PC-3 (cell line): ENCODE data around the gene KRT86. TPM values are rescaled to one million over a fixed set of nuclear protein-coding genes. Genes with fewer than 3 reads are reported as not detected.

Experiments
- ATAC-seq: fragments of 200-7000 bp; cut with Tn5 transposase; 2 replicates; pipeline ENCODE4 v1.9.1; 2020; ENCODE audit warnings: mild to moderate bottlenecking, moderate library complexity
- BruUV-seq: library from RNA; stranded (reverse); fragments of 400-500 nt; replicated peaks from 2 replicates; lab custom pipeline; 2021; lab: Mats Ljungman, UMichigan
- CTCF ChIA-PET: fragments of 300-600 bp; sonication (Branson Sonifier 250); formaldehyde crosslinking; loops from one replicate; lab custom pipeline; 2022; ENCODE audit warnings: antibody characterized with exemption; lab: Charles Lee
- POLR2A ChIA-PET: fragments of 300-600 bp; sonication (Branson Sonifier 250); formaldehyde crosslinking; loops from one replicate; lab custom pipeline; 2022; ENCODE audit warnings: antibody characterized with exemption; ENCODE audit not compliant: unreplicated experiment; lab: Charles Lee
- DNase-seq: peaks from one replicate; pipeline ENCODE4 v3.0.0-alpha.2; 2015
- H2AFZ ChIP-seq: fragments of 300-600 bp; sonication (generic); 2 replicates; pipeline ENCODE4 v1.6.0; 2016; ENCODE audit warnings: antibody characterized with exemption, low read length
- H3F3A ChIP-seq: fragments of 300-600 bp; sonication (generic); one replicate; pipeline ENCODE4 v1.6.0; 2017; ENCODE audit warnings: antibody characterized with exemption, low read length, control low read depth, mild to moderate bottlenecking; ENCODE audit not compliant: unreplicated experiment
- H3K27ac ChIP-seq: fragments of 300-600 bp; sonication (generic); 2 replicates; pipeline ENCODE4 v1.5.1; 2016; ENCODE audit warnings: mild to moderate bottlenecking, low read length
- H3K27me3 ChIP-seq: fragments of 300-600 bp; sonication (generic); 2 replicates; pipeline ENCODE4 v1.6.1; 2016; ENCODE audit warnings: low read length, mixed read lengths
- H3K36me3 ChIP-seq: fragments of 300-600 bp; sonication (generic); 2 replicates; pipeline ENCODE4 v1.6.1; 2016; ENCODE audit warnings: low read depth, mixed run types, low read length, mixed read lengths
- H3K4me1 ChIP-seq: fragments of 300-600 bp; sonication (generic); 2 replicates; pipeline ENCODE4 v1.5.1; 2016; ENCODE audit warnings: low read length; ENCODE audit not compliant: insufficient read depth
- H3K4me2 ChIP-seq: fragments of 300-600 bp; sonication (generic); 2 replicates; pipeline ENCODE4 v1.6.0; 2016; ENCODE audit warnings: low read length
- H3K4me3 ChIP-seq: fragments of 300-600 bp; sonication (generic); 2 replicates; pipeline ENCODE4 v1.5.1; 2016; ENCODE audit warnings: mild to moderate bottlenecking, low read length, mixed read lengths
- H3K79me2 ChIP-seq: fragments of 300-600 bp; sonication (generic); 2 replicates; pipeline ENCODE4 v1.6.1; 2017; ENCODE audit warnings: low read length, mixed read lengths
- H3K9ac ChIP-seq: fragments of 300-600 bp; sonication (generic); 2 replicates; pipeline ENCODE4 v1.6.0; 2016; ENCODE audit warnings: mild to moderate bottlenecking, low read length
- H3K9me2 ChIP-seq: fragments of 300-600 bp; sonication (generic); replicated peaks from 2 replicates; pipeline ENCODE4 v1.6.1; 2016; ENCODE audit warnings: mixed run types, low read length, mixed read lengths
- H3K9me3 ChIP-seq: fragments of 300-600 bp; sonication (generic); 2 replicates; pipeline ENCODE4 v1.6.1; 2016; ENCODE audit warnings: low read length, mixed read lengths
- H4K20me1 ChIP-seq: fragments of 300-600 bp; sonication (generic); 2 replicates; pipeline ENCODE4 v1.6.1; 2016; ENCODE audit warnings: low read length, mixed read lengths
- CTCF ChIP-seq: fragments of 300-600 bp; sonication (generic); conservative IDR thresholded peaks from 2 replicates; pipeline ENCODE4 v1.5.1; 2017; ENCODE audit warnings: antibody characterized with exemption, low read depth, mild to moderate bottlenecking, low read length
- EZH2 ChIP-seq: fragments of 300-600 bp; sonication (generic); IDR thresholded peaks from one replicate; pipeline ENCODE4 v1.6.1; 2017; ENCODE audit warnings: antibody characterized with exemption, mild to moderate bottlenecking, low read length; ENCODE audit not compliant: unreplicated experiment
- EZH2phosphoT487 ChIP-seq: fragments of 300-600 bp; sonication (generic); IDR thresholded peaks from 2 replicates; pipeline ENCODE4 v1.6.1; 2018; ENCODE audit warnings: mild to moderate bottlenecking, antibody characterized with exemption, low read length, borderline replicate concordance
- intact Hi-C: fragments of 100-400 bp; cut with micrococcal nuclease; formaldehyde crosslinking; loops from 2 replicates; pipeline ENCODE4 v1.9.0; 2023
- total RNA-seq: library from RNA; depleted of rRNA; stranded (reverse); fragments of >200 nt; gene quantifications from 2 replicates; pipeline ENCODE4 v1.2.3, GENCODE V29; 2014

KRT86 gene
- total RNA-seq, 1 experiment from 2014 or later: 1.2 TPM

GRCh38 chr12:52271158-52271557 is 3.3 kb upstream of the KRT86 start:
- CTCF ChIA-PET: no interaction called here
- Histone ChIP-seq H3K9ac (no peak overlapping the region), H3K9me3 (no peaks in the 10 kb centered on the region), H2AFZ (no peak overlapping the region), H4K20me1 (no peaks in the 10 kb centered on the region), H3K4me1 (no peaks in the 10 kb centered on the region), H3K9me2 (no peaks in the 10 kb centered on the region), H3K27me3 (no peaks in the 10 kb centered on the region), H3F3A (no peaks in the 10 kb centered on the region), H3K27ac (no peak overlapping the region), H3K4me2 (no peak overlapping the region), H3K36me3 (no peaks in the 10 kb centered on the region), H3K79me2 (no peaks in the 10 kb centered on the region), H3K4me3 (no peak overlapping the region)
- no peak for TF ChIP-seq EZH2phosphoT487
- TF ChIP-seq CTCF: no peak
- no peak for TF ChIP-seq EZH2
- no peak for ATAC-seq
- DNase-seq: no peak
- BruUV-seq: no TSS peak
- POLR2A ChIA-PET: no interaction called here
- intact Hi-C loops: no loop called here

GRCh38 chr12:52275686-52276085 is 1.2 kb downstream of the KRT86 start:
- Histone ChIP-seq H4K20me1 (no peaks in the 10 kb centered on the region), H3K9ac (no peak overlapping the region), H3K27me3 (no peaks in the 10 kb centered on the region), H3K9me2 (no peaks in the 10 kb centered on the region), H2AFZ (no peak overlapping the region), H3K36me3 (no peaks in the 10 kb centered on the region), H3K4me3 (no peak overlapping the region), H3K27ac (no peak overlapping the region), H3K9me3 (no peaks in the 10 kb centered on the region), H3K4me2 (no peak overlapping the region), H3K4me1 (peaks cover 34% of the 10 kb centered on the region), H3K79me2 (peaks cover 3% of the 10 kb centered on the region; the same call in 1 of the 2 replicates), H3F3A (peaks cover 9% of the 10 kb centered on the region)
- POLR2A ChIA-PET: no interaction called here
- CTCF ChIA-PET: no interaction called here
- ATAC-seq: no peak
- intact Hi-C loops: no loop called here
- no peak for DNase-seq
- BruUV-seq: no TSS peak
- no peak for TF ChIP-seq CTCF
- no peak for TF ChIP-seq EZH2phosphoT487
- TF ChIP-seq EZH2: no peak

GRCh38 chr12:52277486-52278245 is 3.2 kb downstream of the KRT86 start:
- Histone ChIP-seq H3K36me3 (no peaks in the 10 kb centered on the region), H3K9me3 (no peaks in the 10 kb centered on the region), H3K79me2 (peaks cover 3% of the 10 kb centered on the region; the same call in 1 of the 2 replicates), H3K9me2 (no peaks in the 10 kb centered on the region), H3K4me2 (peak overlapping the region; percentile 93; the same call in 1 of the 2 replicates), H3K4me1 (peaks cover 52% of the 10 kb centered on the region), H3K4me3 (0 out of 2 replicates have a peak overlapping the region, but pooled peaks have one; percentile 64), H3K9ac (peak overlapping the region; percentile 89), H4K20me1 (no peaks in the 10 kb centered on the region), H3F3A (peaks cover 16% of the 10 kb centered on the region), H2AFZ (no peak overlapping the region), H3K27ac (peak overlapping the region; percentile 99), H3K27me3 (no peaks in the 10 kb centered on the region)
- DNase-seq: no peak
- ChIA-PET CTCF (no interaction called here), POLR2A (interaction anchor here (0.6 to 3.6 kb wide), 4 partner anchors 33 to 130 kb away, joined by 8 to 39 read pairs (median 12); no protein-coding TSS in a partner anchor)
- no peak for ATAC-seq
- no peak for TF ChIP-seq EZH2
- TF ChIP-seq CTCF: no peak
- TF ChIP-seq EZH2phosphoT487: no peak
- no TSS peak for BruUV-seq
- intact Hi-C loops: no loop called here
